Keratinocyte (primary cell): Measurements from ENCODE around the gene MITD1. TPM values are rescaled to one million over a fixed set of nuclear protein-coding genes. Genes with fewer than 3 reads are reported as not detected.

Experiments
- DNase-seq: peaks from one replicate; pipeline ENCODE4 v3.0.0-alpha.2; 2011; ENCODE audit warnings: low read depth, missing footprints, low spot score
- FAIRE-seq: peaks from 2 replicates; lab custom pipeline; 2011; peaks lifted over from hg19 to GRCh38; lab: Jason Lieb, UNC
- H2AFZ ChIP-seq: 2 replicates; pipeline ENCODE4 v1.6.0; 2012; ENCODE audit warnings: low read length, control low read depth, inconsistent platforms; ENCODE audit not compliant: control insufficient read depth
- H3K27ac ChIP-seq: 2 replicates; pipeline ENCODE4 v1.5.1; 2011; ENCODE audit warnings: low read length; ENCODE audit not compliant: control insufficient read depth, insufficient read depth
- H3K27me3 ChIP-seq: 3 replicates; pipeline ENCODE4 v1.6.0; 2011; ENCODE audit warnings: low read length; ENCODE audit not compliant: control insufficient read depth, insufficient read depth; ENCODE audit errors: extremely low read depth
- H3K36me3 ChIP-seq, 2 experiments: 2 replicates in 1 of 2; 3 replicates in 1 of 2; pipeline ENCODE4 v1.5.1; 2011; ENCODE audit warnings: low read length in 2 of 2, mild to moderate bottlenecking in 1 of 2; ENCODE audit not compliant: control insufficient read depth in 2 of 2, insufficient read depth in 2 of 2; ENCODE audit errors: extremely low read depth in 1 of 2
- H3K4me1 ChIP-seq: 3 replicates; pipeline ENCODE4 v1.5.1; 2011; ENCODE audit warnings: low read length; ENCODE audit not compliant: control insufficient read depth, insufficient read depth; ENCODE audit errors: extremely low read depth
- H3K4me2 ChIP-seq: 3 replicates; pipeline ENCODE4 v1.6.0; 2011; ENCODE audit warnings: low read depth, low read length; ENCODE audit not compliant: control insufficient read depth, insufficient read depth; ENCODE audit errors: extremely low read depth
- H3K4me3 ChIP-seq, 3 experiments: fragments of 200-600 bp in 1 of 3; sonication (generic) in 1 of 3; 2 replicates in 2 of 3; 3 replicates in 1 of 3; pipeline ENCODE4 v1.5.1; 2011 to 2016; ENCODE audit warnings: low read length in 3 of 3, mild to moderate bottlenecking in 3 of 3, control low read depth in 2 of 3, inconsistent platforms in 1 of 3, low read depth in 1 of 3, mixed read lengths in 1 of 3, mixed run types in 1 of 3, moderate library complexity in 1 of 3; ENCODE audit not compliant: control insufficient read depth in 2 of 3, insufficient read depth in 2 of 3; ENCODE audit errors: extremely low read depth in 1 of 3
- H3K79me2 ChIP-seq: 2 replicates; pipeline ENCODE4 v1.6.0; 2012; ENCODE audit warnings: low read length; ENCODE audit not compliant: control insufficient read depth, insufficient read depth
- H3K9ac ChIP-seq: 3 replicates; pipeline ENCODE4 v1.6.0; 2011; ENCODE audit warnings: low read length; ENCODE audit not compliant: control insufficient read depth, insufficient read depth; ENCODE audit errors: extremely low read depth
- H3K9me1 ChIP-seq: 3 replicates; pipeline ENCODE4 v1.6.0; 2011; ENCODE audit warnings: low read length; ENCODE audit not compliant: control insufficient read depth, insufficient read depth; ENCODE audit errors: extremely low read depth
- H3K9me3 ChIP-seq: 2 replicates; pipeline ENCODE4 v1.5.1; 2012; ENCODE audit warnings: low read depth, low read length; ENCODE audit not compliant: control insufficient read depth
- H4K20me1 ChIP-seq: 3 replicates; pipeline ENCODE4 v1.6.0; 2011; ENCODE audit warnings: low read length; ENCODE audit not compliant: control insufficient read depth, insufficient read depth; ENCODE audit errors: extremely low read depth
- CTCF ChIP-seq, 3 experiments: IDR thresholded peaks in 1 of 3; conservative IDR thresholded peaks in 1 of 3; optimal IDR thresholded peaks in 1 of 3; 2 replicates in 2 of 3; 3 replicates in 1 of 3; pipeline versions ENCODE3 to v1.5.1; 2011; ENCODE audit warnings: low read length in 3 of 3, mild to moderate bottlenecking in 3 of 3, moderate library complexity in 2 of 3, control low read depth in 1 of 3, inconsistent platforms in 1 of 3; ENCODE audit not compliant: insufficient read depth in 2 of 3; ENCODE audit errors: extremely low read depth in 1 of 3
- EZH2 ChIP-seq: IDR thresholded peaks from one replicate; pipeline ENCODE4 v1.6.1; 2012; ENCODE audit warnings: inconsistent platforms, mild to moderate bottlenecking, low read length, moderate library complexity
- dilution Hi-C: fragments of 300-500 bp; cut with MboI; formaldehyde crosslinking; loops from one replicate; pipeline ENCODE4 v1.7.0; 2020; ENCODE audit warnings: low sequenced_read_pairs; ENCODE audit not compliant: extremely low pct_ligation_motif_present
- polyA plus RNA-seq, 5 experiments: library from polyadenylated mRNA; depleted of rRNA in 3 of 5; stranded (reverse) in 3 of 5; stranded (forward) in 1 of 5; unstranded in 1 of 5; fragments of >200 nt; gene quantifications; 1 replicate in 1 of 5; 2 replicates in 3 of 5; 3 replicates in 1 of 5; pipeline versions ENCODE4 v1.2.1 to v1.2.3, GENCODE V29; 2011 to 2012; ENCODE audit warnings: missing spikeins in 2 of 5, low read depth in 1 of 5, low replicate concordance in 1 of 5

The MITD1 gene
- polyA plus RNA-seq, 1 donor (not counting 4 experiments of a cell fraction or from before 2014, with no cell fraction given) = 37.7 TPM

GRCh38 chr2:99201959-99202678 lies 21.3 kb upstream of the MITD1 start:
- Histone ChIP-seq H3K36me3 (peaks cover under 1 to 2% of the 10 kb centered on the region in 2 experiments), H3K4me2 (no peak overlapping the region), H3K4me1 (no peaks in the 10 kb centered on the region), H3K9ac (no peak overlapping the region), H3K27ac (no peak overlapping the region), H3K4me3 (no peak overlapping the region), H3K9me1 (no peaks in the 10 kb centered on the region), H4K20me1 (no peaks in the 10 kb centered on the region), H3K79me2 (no peaks in the 10 kb centered on the region), H3K9me3 (no peaks in the 10 kb centered on the region), H3K27me3 (no peaks in the 10 kb centered on the region), H2AFZ (no peak overlapping the region)
- FAIRE-seq (no peak), DNase-seq (no peak)
- TF ChIP-seq CTCF (optimal IDR thresholded peaks at IDR 0.05 in 1 of 3, IDR thresholded peaks at IDR 0.05 in 1 of 3, conservative IDR thresholded peaks at IDR 0.05 in 1 of 3; ENCODE audit: extremely low read depth in 1 of 3, insufficient read depth in 2 of 3, low read length in 3 of 3) (no peak), EZH2 (no peak)
- dilution Hi-C loops = no loop called here

GRCh38 chr2:99200076-99200800 lies 19.4 kb upstream of the MITD1 start:
- no peak overlapping the region for H3K4me3 ChIP-seq
- no peaks in the 10 kb centered on the region for H3K4me1 ChIP-seq

More at GRCh38 chr2:99200076-99200800, 19.4 kb upstream of the MITD1 start:
- no peaks in the 10 kb centered on the region for H3K27me3 ChIP-seq
- H2AFZ ChIP-seq = no peak overlapping the region
- no peaks in the 10 kb centered on the region for H3K9me1 ChIP-seq
- H3K36me3 ChIP-seq = peaks cover 5% of the 10 kb centered on the region in 2 experiments
- no peak overlapping the region for H3K4me2 ChIP-seq
- H4K20me1 ChIP-seq = no peaks in the 10 kb centered on the region
- no peaks in the 10 kb centered on the region for H3K9me3 ChIP-seq
- dilution Hi-C loops = no loop called here
- H3K27ac ChIP-seq = no peak overlapping the region
- H3K9ac ChIP-seq = no peak overlapping the region
- FAIRE-seq = no peak
- no peak for DNase-seq
- no peaks in the 10 kb centered on the region for H3K79me2 ChIP-seq
- TF ChIP-seq EZH2 (no peak), CTCF (optimal IDR thresholded peaks at IDR 0.05 in 1 of 3, IDR thresholded peaks at IDR 0.05 in 1 of 3, conservative IDR thresholded peaks at IDR 0.05 in 1 of 3; ENCODE audit: extremely low read depth in 1 of 3, insufficient read depth in 2 of 3, low read length in 3 of 3) (no peak)
